Transverse colon (tissue), 4 donors: ENCODE results near the gene AHDC1. TPM values are rescaled to one million over a fixed set of nuclear protein-coding genes. Genes with fewer than 3 reads are reported as not detected.

Experiments
- DNase-seq: peaks from one replicate; pipeline ENCODE4 v3.0.0-alpha.2; 2019
- H3K27ac ChIP-seq, 4 donors: fragments of 200-600 bp; sonication (generic); 2 replicates each; pipeline ENCODE4 v1.5.1; 2016 to 2018; ENCODE audit warnings: inconsistent platforms in 4 of 4
- H3K27me3 ChIP-seq: fragments of 200-600 bp; sonication (generic); 2 replicates; pipeline ENCODE4 v1.5.1; 2017; ENCODE audit warnings: inconsistent platforms
- H3K36me3 ChIP-seq, 4 donors: fragments of 200-600 bp; sonication (generic); 2 replicates each; pipeline ENCODE4 v1.5.1; 2017 to 2019; ENCODE audit warnings: inconsistent platforms in 4 of 4
- H3K4me1 ChIP-seq, 4 donors: fragments of 200-600 bp; sonication (generic); 2 replicates each; pipeline ENCODE4 v1.5.1; 2017 to 2020; ENCODE audit warnings: inconsistent platforms in 4 of 4
- H3K4me3 ChIP-seq, 4 donors: fragments of 200-600 bp; sonication (generic); 1 replicate in 1 of 4; 2 replicates in 3 of 4; pipeline versions ENCODE4 v1.5.1 to v1.6.1; 2017 to 2019; ENCODE audit warnings: inconsistent platforms in 4 of 4
- H3K9me3 ChIP-seq, 2 donors: fragments of 200-600 bp; sonication (generic); 2 replicates each; pipeline ENCODE4 v1.5.1; 2017 to 2019; ENCODE audit warnings: inconsistent platforms in 2 of 2
- EP300 ChIP-seq: sonication (generic); formaldehyde crosslinking; IDR thresholded peaks from one replicate; pipeline ENCODE4 v1.6.1; 2017; ENCODE audit warnings: antibody characterized with exemption, low read depth
- POLR2A ChIP-seq: fragments of 450-650 bp; IDR thresholded peaks from one replicate; pipeline ENCODE4 v1.6.1; 2016; ENCODE audit warnings: antibody characterized with exemption, mild to moderate bottlenecking, moderate library complexity
- POLR2AphosphoS5 ChIP-seq, 3 donors: sonication (generic); formaldehyde crosslinking; IDR thresholded peaks; one replicate each; pipeline ENCODE4 v1.6.1; 2016; ENCODE audit warnings: antibody characterized with exemption in 3 of 3
- WGBS, 2 donors: methylation state at CpG; one replicate each; pipeline ENCODE4 v1.1.5; 2018; ENCODE audit warnings: low coverage in 1 of 2; 5-methylcytosine and 5-hydroxymethylcytosine counted together
- in situ Hi-C, 4 donors: fragments of 200-750 bp; cut with MboI; loops; one replicate each; pipeline versions ENCODE4 v1.15.0 to v1.15.1; 2017; ENCODE audit warnings: low sequenced_read_pairs in 3 of 4, low pct_ligation_motif_present in 1 of 4, low pct_unique_long_range_greater_than_20kb in 1 of 4
- intact Hi-C: fragments of 100-400 bp; cut with DNase I; formaldehyde crosslinking; loops from one replicate; pipeline ENCODE4 v1.15.1; 2023; ENCODE audit warnings: low total_unique reads
- total RNA-seq, 4 donors: library from RNA; depleted of rRNA; stranded (reverse); fragments of >200 nt; gene quantifications; one replicate each; pipeline ENCODE4 v1.1.0, GENCODE V29; 2016
- TF ChIP-seq, protein P1 (sequence below), 5 experiments: fragments of 200-600 bp in 3 of 5; fragments of 450-650 bp in 2 of 5; sonication (generic) in 3 of 5; IDR thresholded peaks; 1 replicate in 2 of 5; 2 replicates in 3 of 5; pipeline ENCODE4 v1.5.1; 2016 to 2017; ENCODE audit warnings: antibody characterized with exemption in 5 of 5, inconsistent platforms in 3 of 5, mild to moderate bottlenecking in 2 of 5, moderate library complexity in 1 of 5

The AHDC1 gene
- total RNA-seq, 4 donors from 2014 or later, result 11.7 to 34.4 (median 21.3) TPM

DNA sequence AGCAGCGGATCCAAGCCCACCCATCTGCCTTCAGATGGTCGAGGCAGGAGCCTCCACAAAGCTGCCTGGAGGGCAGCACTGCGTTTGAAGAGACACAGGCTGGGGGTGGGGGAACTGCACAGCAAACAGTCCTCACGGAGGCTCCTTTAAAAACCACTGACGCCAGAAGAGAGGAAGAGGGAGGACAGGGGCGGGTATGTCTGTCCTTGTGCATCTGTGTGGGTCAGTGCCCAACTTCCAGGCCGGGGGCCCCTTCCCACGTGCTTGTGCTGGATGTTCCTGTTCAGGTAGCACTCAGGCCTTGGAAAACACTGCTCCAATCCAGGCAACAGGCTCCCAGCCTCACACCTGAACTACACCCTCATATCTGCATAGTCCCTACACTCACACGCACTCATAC lies 7.7 kb downstream of the AHDC1 start:
- TF ChIP-seq EP300, result no peak
- TF ChIP-seq, protein P1, sequence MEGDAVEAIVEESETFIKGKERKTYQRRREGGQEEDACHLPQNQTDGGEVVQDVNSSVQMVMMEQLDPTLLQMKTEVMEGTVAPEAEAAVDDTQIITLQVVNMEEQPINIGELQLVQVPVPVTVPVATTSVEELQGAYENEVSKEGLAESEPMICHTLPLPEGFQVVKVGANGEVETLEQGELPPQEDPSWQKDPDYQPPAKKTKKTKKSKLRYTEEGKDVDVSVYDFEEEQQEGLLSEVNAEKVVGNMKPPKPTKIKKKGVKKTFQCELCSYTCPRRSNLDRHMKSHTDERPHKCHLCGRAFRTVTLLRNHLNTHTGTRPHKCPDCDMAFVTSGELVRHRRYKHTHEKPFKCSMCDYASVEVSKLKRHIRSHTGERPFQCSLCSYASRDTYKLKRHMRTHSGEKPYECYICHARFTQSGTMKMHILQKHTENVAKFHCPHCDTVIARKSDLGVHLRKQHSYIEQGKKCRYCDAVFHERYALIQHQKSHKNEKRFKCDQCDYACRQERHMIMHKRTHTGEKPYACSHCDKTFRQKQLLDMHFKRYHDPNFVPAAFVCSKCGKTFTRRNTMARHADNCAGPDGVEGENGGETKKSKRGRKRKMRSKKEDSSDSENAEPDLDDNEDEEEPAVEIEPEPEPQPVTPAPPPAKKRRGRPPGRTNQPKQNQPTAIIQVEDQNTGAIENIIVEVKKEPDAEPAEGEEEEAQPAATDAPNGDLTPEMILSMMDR (IDR thresholded peaks at IDR 0.05), result no peak
- TF ChIP-seq POLR2A, result no peak
- TF ChIP-seq POLR2AphosphoS5 (IDR thresholded peaks at IDR 0.05), result no peak
- H3K27me3 ChIP-seq, result no peaks in the 10 kb centered on the region
- in situ Hi-C loops (no loop called here), intact Hi-C loops (no loop called here)
- H3K36me3 ChIP-seq, result no peaks in the 10 kb centered on the region
- H3K27ac ChIP-seq, result peak overlapping the region in 2 of 4 donors; percentile 23 to 85
- WGBS, 2 donors, result 65 to 75% methylated on average over 1 to 9 of the region's 9 CpGs
- H3K4me1 ChIP-seq, result peaks cover 44 to 89% (median 67%) of the 10 kb centered on the region in 4 donors
- no peaks in the 10 kb centered on the region for H3K9me3 ChIP-seq
- H3K4me3 ChIP-seq, result no peak overlapping the region
- no peak for DNase-seq

DNA sequence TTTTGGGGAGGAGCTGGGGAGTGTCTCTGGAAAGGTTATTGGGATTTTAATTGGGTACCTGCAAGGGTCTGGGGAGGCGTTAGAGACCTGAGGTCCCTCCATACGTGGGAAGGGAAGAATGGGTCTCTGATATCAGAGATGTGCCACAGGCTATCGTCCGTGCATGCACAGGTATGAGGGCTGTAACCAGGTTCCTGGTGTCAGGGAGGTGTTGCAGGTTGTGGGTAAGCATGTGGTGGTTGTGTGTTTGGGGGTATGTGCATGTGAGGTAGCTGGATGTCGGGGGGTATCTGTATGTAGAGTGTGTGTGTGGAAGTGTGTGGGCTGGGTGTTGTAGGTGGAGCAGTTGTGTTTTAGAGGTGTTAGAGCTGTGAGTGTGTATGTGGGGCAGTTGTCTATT lies 8.3 kb downstream of the AHDC1 start:
- peak overlapping the region in 1 of 4 donors; percentile 85 for H3K27ac ChIP-seq
- intact Hi-C loops (no loop called here), in situ Hi-C loops (no loop called here)
- no peaks in the 10 kb centered on the region for H3K9me3 ChIP-seq
- TF ChIP-seq EP300, result no peak
- DNase-seq, result no peak
- H3K4me3 ChIP-seq, result no peak overlapping the region
- H3K4me1 ChIP-seq, result peaks cover 48 to 89% (median 68%) of the 10 kb centered on the region in 4 donors
- H3K36me3 ChIP-seq, result no peaks in the 10 kb centered on the region
- H3K27me3 ChIP-seq, result no peaks in the 10 kb centered on the region
- 75% methylated on average over 5 of the region's 5 CpGs; no CpG with 5 or more reads in 1 of the 2 donors for WGBS, 2 donors

DNA sequence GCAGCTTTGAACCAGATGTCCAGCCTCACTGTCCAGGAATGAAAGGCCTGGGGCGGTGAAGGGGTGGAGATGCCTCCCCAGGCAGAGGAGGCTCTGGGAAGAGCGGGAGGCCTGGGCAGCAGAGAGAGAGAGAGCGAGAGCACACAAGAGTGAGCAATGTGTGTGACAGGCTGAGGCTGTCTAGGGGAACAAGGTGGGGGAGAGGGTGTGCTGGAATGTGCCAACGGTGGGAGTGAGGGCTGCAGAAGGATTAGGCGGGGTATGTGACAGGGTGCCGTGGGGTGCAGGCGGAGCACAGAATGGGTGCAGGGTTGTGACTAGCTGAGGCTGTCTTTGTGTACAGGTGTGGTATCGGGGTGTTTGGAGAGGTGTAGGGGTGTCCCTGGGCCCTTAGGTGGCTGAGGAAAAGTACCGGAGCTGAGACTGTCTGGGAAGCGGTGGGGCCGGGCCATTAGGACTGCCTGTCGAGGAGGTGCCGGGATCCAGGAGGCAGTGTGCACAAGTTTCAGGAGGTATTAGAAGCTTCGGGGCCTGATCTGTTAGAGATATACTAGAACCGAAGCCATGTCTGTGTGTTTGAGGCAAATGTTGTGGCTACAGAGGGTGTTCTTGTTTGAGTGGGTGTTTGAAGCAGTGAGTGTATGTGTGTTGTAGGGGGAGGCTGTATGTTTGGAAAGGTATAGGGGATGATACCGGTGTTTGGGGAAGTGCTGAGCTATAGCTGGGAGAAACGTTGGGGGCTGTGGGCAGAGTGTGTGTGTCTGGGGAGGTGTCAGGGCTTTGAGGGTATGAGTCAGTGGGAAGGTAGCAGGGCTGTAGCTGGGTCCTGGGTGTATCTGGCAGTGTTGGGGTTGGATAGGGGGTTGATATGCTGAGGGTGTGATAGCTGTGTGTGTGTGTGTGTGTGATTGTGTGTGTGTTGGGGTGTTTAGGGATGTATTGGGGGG lies 9.1 kb downstream of the AHDC1 start:
- WGBS, 2 donors, result 57 to 72% methylated on average over 4 to 17 of the region's 17 CpGs
- DNase-seq, result no peak
- peaks cover 55 to 91% (median 73%) of the 10 kb centered on the region in 4 donors for H3K4me1 ChIP-seq

DNA sequence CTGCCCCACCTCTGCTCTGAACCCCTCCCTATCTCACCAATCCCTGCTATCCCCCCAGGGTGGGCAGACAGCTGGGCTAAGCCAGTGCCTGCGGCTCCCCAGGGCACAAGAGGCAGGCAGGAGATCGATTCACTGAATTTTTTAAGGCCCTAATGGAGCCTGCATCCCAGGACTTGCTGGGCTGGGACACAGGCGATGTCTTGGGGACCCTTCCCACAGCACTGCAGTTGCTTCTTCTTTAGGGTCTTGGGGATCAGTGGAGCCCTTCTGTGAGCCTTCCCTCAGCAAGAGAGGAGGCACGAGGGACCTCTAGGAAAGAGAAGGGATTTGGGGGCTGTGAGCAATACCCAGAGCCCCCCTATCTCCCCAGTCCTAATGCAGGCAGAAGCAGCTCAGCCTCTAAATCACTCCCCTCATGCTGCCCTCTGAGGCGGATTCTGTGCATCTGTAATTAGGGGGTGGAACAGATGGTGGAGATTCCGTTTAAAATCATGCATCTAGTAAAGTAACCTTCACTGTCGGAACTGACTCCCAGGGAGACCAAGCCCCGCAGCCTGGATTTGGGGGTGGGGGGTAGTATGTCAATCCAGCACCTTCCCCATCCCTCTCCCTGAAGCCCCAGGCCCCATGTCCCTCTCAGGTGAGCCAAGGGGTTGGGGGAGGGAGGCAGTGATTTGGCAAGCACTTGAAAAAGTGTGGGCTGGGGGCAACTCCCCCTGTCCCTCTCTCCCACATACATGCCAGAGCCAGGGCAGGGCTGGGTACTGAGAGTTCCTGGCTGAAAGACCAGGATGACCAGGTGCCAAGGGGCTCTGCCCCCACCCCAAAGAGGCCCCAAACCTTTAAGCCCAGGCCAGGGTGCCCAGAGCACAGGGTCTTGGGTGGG lies 10.0 kb downstream of the AHDC1 start:
- Histone ChIP-seq H3K27ac (peak overlapping the region; percentile 31 to 85 (median 39)), H3K4me1 (peaks cover 49 to 88% (median 70%) of the 10 kb centered on the region in 4 donors), H3K36me3 (no peaks in the 10 kb centered on the region), H3K9me3 (no peaks in the 10 kb centered on the region), H3K27me3 (no peaks in the 10 kb centered on the region), H3K4me3 (no peak overlapping the region)
- in situ Hi-C loops (no loop called here), intact Hi-C loops (no loop called here)
- no peak for TF ChIP-seq POLR2AphosphoS5 (IDR thresholded peaks at IDR 0.05)
- TF ChIP-seq, protein P1 (IDR thresholded peaks at IDR 0.05), result no peak
- no peak for DNase-seq
- 77% methylated on average over 8 of the region's 8 CpGs; no CpG with 5 or more reads in 1 of the 2 donors for WGBS, 2 donors

More for the DNA sequence above, 9.1 kb downstream of the AHDC1 start:
- Histone ChIP-seq H3K9me3 (no peaks in the 10 kb centered on the region), H3K4me3 (no peak overlapping the region), H3K27ac (peak overlapping the region in 3 of 4 donors; percentile 28 to 85 (median 39)), H3K36me3 (no peaks in the 10 kb centered on the region), H3K27me3 (no peaks in the 10 kb centered on the region)
- TF ChIP-seq EP300 (no peak), POLR2AphosphoS5 (IDR thresholded peaks at IDR 0.05) (no peak), POLR2A (no peak)
- TF ChIP-seq, protein P1 (IDR thresholded peaks at IDR 0.05), result no peak
- in situ Hi-C loops, result no loop called here
- intact Hi-C loops, result no loop called here
